SIG-M5 (cell line): Measurements from ENCODE around the gene TIMELESS.
"Not testable (repeated sequence)": the region's sequence is repeated elsewhere in the genome, so short reads cannot be mapped to it uniquely, and the experiment has no call there.

Experiments
- DNase-seq: peaks from one replicate; lab custom pipeline; 2025; lab: John Stamatoyannopoulos, UW

TIMELESS gene

DNA sequence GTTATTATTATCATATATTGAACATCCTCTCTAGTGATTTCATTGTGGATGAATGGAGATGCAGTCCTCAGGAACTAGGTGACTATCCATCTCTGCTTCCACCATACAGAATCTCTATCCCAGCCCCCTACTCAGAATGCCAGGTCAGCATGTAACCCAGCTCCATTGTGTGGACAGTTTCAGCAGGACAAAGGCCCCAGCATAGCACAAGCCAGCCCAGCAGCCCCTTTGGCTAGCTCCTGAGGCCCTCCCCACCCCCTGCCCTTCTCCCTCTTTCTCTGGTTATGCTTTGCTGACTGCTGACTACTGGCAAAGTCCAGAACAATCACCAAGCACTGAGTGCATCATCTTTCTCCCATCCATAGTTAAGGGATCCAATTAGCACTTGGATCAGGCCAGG lies 13.3 kb upstream of the TIMELESS start:
- DNase-seq = no peak

DNA sequence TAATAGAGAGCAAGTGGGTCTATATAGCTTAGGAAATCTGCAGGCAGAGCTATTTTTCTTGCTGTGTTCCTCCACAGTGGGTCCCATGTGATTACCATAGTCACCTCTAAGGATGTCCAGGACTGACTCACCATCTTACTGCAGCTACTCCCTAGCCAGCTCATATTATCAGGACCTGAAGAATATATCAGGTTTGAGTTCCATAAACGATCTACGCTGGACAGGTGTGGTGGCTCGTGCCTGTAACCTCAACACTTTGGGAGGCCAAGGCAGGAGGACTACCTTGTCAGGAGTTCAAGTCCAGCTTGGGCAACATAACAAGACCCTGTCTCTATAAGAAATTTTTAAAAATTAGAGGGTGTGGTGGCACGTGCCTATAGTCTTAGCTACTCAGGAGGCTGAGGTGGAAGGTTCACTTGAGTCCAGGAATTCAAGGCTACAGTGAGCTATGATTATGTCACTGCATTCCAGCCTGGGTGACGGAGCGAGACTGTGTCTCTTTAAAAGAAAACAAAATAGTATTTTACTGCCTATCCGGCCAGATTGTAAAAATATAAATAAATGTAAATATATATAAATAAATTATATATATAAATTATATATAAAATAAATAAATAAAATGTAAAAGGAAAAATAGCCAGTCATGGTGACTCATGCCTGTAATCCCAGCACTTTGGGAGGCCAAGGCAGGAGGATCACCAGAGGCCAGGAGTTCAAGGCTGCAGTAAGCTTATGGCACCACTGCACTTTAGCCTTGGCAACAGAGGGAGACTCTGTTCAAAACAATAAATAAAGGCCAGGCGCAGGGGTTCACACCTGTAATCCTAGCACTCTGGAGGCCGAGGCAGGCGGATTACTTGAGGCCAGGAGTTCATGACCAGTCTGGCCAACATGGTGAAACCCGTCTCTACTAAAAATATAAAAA lies 12.3 kb upstream of the TIMELESS start:
- no peak for DNase-seq

DNA sequence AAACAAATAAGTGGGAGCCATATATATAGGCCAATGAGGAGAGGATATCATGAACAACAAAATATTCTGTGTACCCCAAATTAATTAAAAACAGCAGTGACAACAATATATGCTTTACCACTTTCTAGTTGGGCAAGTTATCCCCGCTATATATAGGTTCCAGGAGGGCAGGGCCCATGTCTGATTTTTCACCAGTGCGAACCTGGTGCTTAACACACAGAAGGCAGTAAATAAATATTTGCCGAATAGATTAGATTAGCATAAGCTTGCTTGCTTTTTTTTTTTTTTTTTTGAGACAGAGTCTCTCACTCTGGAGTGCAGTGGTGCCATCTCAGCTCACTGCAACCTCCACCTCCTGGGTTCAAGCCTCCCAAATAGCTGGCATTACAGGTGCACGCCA lies 8.6 kb upstream of the TIMELESS start:
- DNase-seq = no peak

DNA sequence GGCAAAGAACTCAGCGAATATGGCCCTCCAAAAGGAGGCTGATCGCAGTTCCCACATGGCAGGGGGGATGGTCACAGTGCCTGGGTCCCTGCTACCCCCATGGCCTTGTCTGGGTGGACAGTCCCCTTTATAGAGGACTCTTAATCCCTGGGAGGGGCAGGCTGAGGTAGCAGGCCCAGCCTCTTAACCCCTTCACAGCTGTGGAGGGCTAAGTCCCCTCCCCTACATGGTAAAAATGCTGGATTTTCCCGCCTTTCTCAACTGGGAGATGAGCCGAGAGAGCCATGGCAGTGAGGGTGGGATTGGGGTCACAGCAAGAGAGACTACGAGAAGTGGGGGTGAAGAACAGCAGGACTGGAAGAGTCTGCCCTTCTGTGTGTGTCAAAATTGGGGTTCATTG lies 5.3 kb upstream of the TIMELESS start, which contains the start of gene MIP:
Gene MIP (minus strand): TSS at position 101 of the 400 bp plus-strand sequence. CDS start 44 bp downstream, at position 57.
- DNase-seq = no peak

DNA sequence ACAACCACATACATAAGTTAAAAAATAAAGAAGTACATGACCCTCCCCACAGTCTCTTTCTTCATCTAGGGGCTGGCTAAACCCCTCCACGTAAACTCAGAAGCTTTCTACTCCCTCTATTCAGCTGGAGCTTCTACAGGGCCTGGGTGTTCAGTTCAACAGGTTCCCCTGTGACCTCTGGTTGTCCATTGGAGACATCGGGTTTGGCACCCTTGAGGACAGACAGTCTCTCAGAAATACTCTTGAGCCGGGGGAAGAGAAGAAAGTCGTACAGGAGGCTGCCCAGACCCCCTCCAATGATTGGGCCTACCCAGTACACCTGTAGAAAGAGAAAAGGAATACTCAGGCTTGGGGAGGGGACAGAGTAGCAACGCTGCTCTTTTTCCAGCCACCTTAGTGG lies 1.9 kb upstream of the TIMELESS start:
- no peak for DNase-seq

DNA sequence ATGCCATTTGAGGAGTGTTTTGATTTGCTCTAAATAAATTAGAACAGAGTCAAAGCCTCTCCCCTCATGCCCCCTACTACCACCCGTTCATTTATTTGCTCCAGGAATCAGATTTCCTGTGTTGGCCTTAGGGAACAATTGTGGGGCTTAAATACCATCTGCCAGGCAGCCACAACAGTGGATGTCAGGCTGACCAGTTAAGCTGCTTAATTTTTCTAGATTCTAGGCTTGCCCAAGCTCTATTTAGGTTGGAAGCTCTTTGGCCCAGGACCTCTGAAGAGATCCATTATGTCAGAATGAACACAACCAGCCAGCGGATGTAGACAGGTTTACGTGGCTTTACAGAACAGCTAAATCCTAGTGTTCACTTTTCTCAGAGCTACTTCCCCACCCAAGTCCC lies 1.0 kb upstream of the TIMELESS start:
- no peak for DNase-seq

DNA sequence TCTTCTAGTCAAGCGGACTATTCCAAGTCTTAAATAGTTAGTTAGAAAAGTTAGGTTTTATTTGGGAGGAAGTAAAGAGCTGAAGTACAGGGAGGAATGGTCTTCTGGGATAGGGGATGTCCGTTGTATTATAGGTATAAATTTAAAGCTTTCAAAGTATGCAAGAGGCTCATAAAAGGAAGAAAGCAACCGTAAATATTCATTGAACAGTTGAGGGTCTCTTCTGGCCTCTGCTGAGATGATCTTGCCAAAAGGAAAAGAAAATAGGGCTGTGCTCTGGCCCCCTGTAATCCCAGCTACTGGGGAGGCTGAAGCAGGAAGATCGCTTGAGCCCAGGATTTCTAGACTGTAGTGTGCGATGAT lies 377 bp upstream of the TIMELESS start:
- DNase-seq = no peak

DNA sequence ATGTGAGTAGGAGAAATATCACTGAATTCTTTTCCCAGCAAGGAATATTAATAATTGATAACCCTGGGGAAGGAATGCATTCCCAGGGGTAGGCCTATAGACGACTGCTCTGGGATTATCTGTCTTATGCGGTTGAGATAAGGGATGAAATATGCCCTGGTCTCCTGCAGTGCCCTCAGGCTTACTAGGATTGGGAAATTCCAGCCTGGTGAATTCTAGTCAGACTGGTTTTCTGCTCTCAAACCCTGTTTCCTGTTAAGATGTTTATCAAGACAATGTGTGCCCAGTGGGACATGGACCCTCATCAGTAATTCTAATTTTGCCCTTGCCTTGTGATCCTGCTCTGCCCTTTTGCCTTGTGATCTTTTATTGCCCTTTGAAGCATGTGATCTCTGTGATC lies 6.0 kb downstream of the TIMELESS start:
- not testable (repeated sequence) for DNase-seq

DNA sequence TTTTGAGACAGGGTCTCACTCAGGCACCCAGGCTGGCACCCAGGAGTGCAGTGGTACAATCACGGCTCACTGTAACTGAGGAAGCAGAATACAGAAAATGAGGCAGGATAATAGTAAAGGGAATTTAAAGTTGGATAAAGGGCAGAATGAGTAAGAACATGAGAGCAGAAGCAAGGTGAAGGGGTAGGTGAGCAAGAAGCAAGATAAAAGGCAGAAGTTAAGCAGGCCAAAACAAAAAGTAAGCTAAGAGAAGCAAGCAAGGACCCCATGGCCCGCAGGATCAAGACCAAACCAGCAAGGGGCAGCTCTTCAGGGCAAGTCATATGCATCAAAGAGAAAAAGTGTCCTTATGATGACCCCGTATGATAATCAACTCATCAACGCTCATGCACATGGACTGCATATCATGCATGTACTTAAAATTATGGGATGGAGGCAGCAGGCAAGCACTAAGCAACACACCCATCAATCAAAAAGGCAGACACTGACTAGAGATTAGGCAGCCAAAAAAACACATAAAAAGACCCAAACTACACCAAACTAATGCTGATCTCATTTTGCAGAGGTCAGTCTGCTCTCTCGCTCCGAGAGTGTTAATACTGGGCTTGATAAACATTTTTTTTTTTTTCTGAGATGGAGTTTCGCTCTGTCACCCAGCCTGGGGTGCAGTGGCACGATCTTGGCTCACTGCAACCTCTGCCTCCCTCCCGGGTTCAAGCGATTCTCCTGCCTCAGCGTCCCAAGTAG lies 11.6 kb downstream of the TIMELESS start:
- DNase-seq = no peak

DNA sequence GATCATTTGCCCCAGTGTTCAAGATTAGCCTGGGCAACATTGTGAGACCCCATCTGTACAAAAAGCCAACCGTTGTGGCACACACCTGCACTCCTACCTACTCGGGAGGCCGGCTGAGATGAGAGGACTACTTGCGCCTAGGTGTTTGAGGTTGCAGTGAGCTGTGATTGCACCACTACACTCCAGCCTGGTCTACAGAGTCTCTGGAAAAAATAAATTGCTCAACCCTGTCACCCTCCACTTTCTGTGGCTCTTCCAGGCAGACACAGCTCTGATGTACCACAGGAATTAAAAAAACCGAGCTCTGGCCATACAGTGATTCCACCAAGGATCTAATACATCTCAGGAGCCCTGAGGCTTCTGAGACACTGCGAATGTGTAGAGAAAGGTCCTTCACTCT lies 14.4 kb downstream of the TIMELESS start:
- no peak for DNase-seq

DNA sequence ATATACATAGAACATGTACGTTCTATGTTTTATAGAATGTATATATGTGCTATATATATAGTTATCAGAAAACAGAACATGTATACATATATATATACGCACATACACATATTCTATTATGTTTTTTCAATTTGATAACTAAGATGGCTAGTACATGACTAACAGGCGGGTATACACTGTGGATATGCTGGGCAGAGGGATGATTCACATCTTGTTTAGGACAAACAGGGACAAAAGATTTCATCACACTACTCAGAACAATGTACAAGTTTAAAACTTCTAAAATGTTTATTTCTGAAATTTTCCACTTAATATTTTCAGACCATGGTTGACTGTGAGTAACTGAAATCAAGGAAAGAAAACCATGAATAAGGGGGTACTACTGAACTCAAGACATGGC lies 17.4 kb downstream of the TIMELESS start:
- no peak for DNase-seq

DNA sequence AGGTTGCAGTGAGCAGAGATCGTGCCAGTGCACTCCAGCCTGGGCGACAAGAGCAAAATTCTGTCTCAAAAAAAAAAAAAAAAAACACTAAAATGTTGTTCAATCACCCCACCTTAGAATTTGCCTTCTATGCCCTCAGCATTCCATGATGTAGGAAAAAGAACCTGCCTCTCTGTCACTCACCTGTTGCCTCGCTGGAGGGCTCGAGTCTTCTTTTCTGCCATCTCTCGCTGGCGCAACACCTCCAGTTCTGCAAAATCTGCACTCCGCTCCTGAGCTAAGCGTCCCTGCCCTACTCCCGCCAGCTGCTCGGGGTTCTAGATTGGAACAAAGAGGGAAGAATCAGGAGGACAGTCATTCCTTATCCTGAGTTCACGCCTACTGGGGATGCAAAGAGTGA lies 17.9 kb downstream of the TIMELESS start:
- DNase-seq = no peak

DNA sequence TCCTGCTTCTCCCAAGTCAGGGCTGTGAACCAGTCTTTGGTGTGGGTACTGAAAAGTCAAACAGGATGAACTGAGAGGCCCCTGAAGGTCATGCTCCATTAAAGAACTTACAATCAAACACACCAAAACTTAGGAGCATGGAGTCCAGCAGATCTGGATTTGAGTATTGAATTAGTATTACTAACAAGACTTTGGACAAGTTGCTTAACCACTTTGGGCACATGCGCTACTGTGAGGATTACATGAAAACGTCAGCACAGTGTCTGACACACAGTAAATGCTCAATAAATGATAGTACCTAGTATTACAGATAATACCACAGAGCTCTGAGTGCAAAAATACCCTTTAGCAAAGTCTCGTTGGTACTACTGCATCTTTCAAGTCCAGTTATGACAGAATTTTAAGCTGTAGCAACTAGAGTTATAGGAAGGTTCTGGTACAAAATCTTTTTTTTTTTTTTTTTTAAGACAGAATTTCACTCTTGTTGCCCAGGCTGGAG lies 23.2 kb downstream of the TIMELESS start:
- DNase-seq = no peak

DNA sequence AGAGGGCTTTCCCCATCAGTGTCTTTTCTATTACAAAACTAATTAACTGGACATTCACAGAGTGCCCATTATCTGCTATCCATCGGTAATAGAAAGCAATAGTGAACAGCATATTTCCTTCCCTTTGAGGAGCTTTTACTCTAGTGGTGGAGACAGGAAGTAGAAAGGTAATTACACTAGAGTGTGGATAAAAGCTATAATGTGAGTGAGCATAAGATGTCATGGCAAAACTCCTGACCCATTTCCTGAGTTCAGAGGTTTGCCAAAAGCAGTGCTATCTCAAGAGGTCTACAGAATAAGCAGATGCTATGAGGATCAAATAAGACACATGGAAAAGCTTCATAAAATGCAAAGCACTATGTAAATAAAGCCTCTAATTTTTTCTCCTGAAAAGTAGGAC lies 24.0 kb downstream of the TIMELESS start:
- DNase-seq = no peak

DNA sequence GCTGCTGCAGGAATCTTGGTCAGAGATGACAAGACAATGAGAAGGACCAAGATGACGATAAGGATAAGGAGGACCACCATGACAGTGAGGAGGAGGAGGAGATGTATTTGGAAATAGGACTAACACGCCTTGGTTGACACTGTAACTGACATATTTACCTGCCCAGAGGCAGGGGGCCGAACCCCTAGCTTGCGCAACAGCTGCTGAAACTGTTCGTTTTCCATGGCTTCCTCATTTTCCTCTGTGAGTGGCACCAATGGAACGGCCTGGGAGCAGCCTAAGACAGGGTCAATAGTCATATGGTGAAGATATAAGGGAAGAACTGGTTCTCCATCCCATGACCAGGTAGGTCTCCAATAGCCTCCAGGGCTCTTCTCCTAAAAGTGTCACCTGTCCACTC lies 28.8 kb downstream of the TIMELESS start:
- DNase-seq = no peak

DNA sequence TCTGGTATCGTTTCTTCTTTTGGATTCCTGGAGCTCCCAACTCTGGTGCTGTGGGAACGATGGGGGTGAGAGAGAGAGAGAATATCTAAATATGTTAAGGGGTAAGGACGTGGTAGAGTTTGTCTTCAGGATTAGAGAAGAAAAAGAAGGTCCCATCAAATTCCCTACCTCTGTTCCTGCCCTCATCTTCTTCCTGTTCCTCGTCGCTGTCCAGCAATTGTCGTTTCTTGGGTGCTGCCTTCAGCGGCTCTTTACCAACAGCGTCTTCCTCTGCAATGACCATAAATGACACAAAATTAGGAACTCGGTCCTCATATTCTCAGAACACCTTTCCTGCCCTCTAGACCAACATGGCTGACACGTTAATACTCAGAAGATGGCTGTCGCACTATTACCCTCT lies 31.5 kb downstream of the TIMELESS start:
- no peak for DNase-seq

DNA sequence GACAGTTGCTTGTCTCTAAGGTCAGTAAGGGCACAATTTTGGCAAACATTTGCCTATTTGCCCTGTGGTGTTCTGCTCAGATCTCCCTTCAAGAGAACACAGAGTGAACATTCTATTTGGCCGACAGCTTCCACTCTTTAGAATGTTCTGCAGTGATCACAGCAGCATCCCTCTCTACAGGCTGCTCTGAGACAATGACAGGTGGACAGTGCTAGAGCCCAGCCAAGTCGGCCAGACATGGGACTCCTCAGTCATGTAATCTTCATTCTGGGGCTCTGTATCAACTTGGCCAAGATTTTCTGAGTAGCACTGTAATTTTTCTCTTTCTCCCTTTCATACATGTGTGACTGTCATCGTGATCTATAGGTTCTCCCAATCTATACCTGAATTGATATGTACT lies 34.8 kb downstream of the TIMELESS start:
- no peak for DNase-seq

DNA sequence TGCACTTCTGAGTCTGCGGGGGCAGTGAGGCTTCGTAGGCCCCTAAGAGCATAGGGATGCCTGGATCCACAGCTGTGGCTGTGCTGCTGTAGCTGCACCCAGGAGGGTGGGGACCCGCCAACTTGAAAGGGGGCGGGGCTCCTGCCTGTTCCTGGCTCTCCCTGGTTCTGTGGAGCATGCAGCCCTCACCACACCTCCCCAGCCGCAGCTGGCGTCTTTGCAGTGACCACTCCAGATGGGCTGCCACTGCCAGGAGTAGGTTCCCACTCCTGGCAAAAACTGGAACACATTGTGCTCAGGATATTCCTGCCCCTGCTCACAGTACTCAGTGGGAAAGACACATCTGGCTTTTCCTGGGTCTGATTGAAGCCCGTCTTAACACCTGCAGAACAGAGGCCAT lies 35.8 kb downstream of the TIMELESS start:
- no peak for DNase-seq

DNA sequence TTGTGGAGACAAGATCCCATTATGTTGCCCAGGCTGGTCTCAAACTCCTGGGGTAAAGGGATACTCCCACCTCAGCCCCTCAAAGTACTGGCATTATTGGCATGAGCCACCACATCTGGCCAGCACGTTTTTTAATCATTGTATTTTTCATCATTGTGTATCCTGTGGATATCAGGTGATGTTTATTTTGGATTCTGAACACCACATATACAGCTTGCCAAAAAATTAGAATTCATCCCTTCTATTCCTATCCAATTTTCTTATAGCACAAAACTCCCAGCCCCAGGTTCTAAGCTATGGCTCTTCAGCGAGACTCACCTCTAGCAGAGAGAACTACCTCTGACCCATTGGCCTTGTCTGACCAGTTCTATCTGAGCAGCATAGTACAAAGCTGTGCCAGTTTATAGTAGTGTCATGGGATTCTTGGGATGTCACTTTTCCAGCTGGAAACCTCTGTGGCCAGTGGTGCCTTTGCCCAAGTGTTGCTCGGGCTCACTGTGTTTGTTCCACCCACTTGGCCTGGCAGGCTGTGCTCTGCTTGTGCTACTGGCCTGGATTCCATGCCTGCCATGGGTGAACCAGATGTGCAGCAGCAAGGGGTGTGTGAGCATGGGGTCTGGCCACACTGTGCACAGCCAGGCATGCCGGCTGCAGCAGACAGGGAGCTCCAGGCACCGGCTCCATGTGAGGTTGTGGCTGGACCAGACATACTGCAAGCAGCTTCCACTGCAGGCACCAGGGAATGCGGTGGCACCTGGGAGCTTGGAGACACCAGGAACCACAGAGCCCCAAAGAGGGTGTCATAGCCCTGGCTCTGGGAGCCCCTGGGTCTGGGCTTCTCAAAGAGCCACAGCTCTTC lies 37.2 kb downstream of the TIMELESS start:
- no peak for DNase-seq

DNA sequence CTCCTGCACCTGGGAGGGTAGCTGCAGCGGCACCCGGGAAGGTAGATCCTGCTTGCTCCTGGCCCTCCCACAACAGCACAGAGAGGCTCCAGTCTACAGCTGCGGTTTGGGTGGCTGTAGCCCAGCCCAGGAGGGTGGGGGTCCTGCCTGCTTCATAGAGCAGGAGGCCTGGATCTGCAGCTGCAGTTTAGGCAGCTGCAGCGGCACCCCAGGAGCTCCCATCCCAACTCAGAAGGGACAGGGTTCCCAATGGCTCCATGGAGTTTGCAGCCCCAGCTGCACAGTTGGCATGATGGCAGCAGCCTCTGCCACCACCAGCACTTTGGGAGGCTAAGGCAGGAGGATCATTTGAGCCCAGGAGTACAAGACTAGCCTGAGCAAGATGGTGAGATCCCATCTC lies 38.5 kb downstream of the TIMELESS start:
- no peak for DNase-seq

DNA sequence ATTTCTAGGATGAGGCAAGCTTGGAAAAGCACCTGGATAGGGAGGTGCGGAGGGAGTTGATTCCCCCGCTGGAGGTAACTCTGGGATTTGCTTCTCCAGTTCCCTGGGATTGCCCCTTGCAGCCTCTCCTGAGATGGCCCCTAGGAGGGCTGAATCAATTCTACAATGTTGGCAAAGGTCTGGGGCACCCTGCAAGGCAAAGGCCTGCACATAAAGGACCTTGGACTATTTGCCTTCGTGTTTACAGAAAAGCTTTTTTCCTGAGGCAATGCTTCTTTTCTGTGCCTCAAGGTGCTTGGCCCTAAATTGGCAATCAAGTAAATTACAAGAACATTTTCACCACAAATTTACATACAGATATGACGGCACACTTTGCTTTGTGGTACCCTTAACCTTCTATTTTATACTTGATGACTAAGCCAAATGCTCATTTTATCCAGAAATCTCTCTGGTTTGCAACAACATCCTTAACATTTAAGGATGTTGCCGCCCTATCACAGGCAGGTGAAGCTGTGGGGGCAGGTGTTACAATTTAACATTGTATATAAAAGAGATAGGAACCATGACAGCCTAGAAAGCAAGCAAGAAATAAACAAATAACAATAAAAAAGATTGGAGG lies 40.3 kb downstream of the TIMELESS start:
- DNase-seq = no peak

DNA sequence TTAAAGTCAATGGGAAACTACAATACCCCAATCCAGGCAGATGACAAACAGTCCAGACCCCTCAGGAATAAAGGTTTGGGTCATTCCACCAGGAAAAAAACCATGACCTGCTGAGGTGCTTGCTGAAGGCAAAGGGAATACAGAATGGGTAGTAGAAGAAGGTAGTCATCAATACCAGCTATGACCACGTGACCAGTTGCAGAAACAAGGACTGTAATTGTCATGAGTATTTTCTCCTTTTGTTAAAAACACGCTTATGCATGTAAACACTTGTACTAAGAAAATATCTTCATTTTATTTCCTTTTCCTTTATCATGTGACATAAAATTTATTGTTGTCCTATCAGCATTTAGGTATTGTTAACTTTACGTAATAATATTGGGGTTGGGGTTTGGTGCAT lies 45.0 kb downstream of the TIMELESS start:
- DNase-seq = not testable (repeated sequence)
